Measurements from ENCODE around the gene ARL2. TPM values are rescaled to one million over a fixed set of nuclear protein-coding genes. Genes with fewer than 3 reads are reported as not detected.
A peak's percentile ranks its signal among the peaks of the same experiment; 100 is the strongest.

The ARL2 gene
- polyA plus RNA-seq, 3 donors: 34.3 to 40.4 (median 34.4) TPM

DNA sequence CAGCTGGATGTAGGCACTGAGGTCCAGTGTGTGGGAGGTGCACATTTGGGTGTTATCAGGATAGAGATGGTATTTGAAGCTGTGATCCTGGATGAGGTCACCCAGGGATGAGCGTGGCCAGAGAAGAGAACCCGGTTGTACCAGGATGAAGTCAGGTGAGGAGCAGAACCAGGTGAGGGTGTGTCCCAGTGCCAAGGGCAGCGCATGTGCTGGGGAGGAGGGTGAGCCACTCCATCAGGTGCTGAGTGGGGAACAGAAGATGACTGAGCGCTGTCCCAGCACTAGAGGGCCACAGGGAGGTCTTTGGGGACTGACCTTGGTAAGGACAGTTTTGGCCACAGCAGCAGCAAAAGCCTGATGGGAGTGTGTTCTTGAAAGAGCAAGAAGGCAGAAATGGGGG, 2.7 kb downstream of the ARL2 start:
- H3K36me3 ChIP-seq (replicated peaks in 1 of 2; ENCODE audit: control insufficient read depth in 1 of 2, insufficient read depth in 2 of 2, low read length in 2 of 2): peaks cover 17 to 36% of the 10 kb centered on the region in 2 donors
- Mint-ChIP-seq H3K4me3 (no peak overlapping the region), H3K4me1 (peaks cover 37% of the 10 kb centered on the region), H3K27me3 (ENCODE audit: low read depth in 3 of 3) (no peaks in the 10 kb centered on the region), H3K36me3 (peaks cover 29 to 46% of the 10 kb centered on the region in 2 donors), H3K27ac (peak overlapping the region in 1 of 7 donors; percentile 25), H3K9me3 (peaks cover 0 to 5% (median 0%) of the 10 kb centered on the region in 7 donors)
- peak overlapping the region in 1 of 2 donors; percentile 24 for H3K27ac ChIP-seq (ENCODE audit: low read depth in 1 of 2, low read length in 2 of 2)
- H3K9me3 ChIP-seq (replicated peaks in 1 of 2; ENCODE audit: control insufficient read depth in 1 of 2, insufficient read depth in 1 of 2, low read length in 2 of 2): no peaks in the 10 kb centered on the region
- no peak overlapping the region for H3K4me2 ChIP-seq (replicated peaks; ENCODE audit: extremely low read depth, low read length, poor library complexity, severe bottlenecking)
- DNase-seq: no peak
- 94% methylated on average over 4 of the region's 4 CpGs for WGBS (ENCODE audit: insufficient coverage)
- peaks cover 37% of the 10 kb centered on the region for H3K79me2 ChIP-seq (ENCODE audit: insufficient read depth, low read length)
- no peak overlapping the region for H2AFZ ChIP-seq (ENCODE audit: insufficient read depth, low read depth, low read length, poor library complexity, severe bottlenecking)
- H3K4me1 ChIP-seq (ENCODE audit: control insufficient read depth in 1 of 2, insufficient read depth in 2 of 2, low read length in 2 of 2): peaks cover 21 to 35% of the 10 kb centered on the region in 2 donors
- no peak overlapping the region for H3K9ac ChIP-seq (ENCODE audit: insufficient read depth, low read length, poor library complexity, severe bottlenecking)
- no peaks in the 10 kb centered on the region for H3K27me3 ChIP-seq (ENCODE audit: control insufficient read depth in 2 of 2, insufficient read depth in 2 of 2, low read length in 2 of 2)
- TF ChIP-seq, protein P1, sequence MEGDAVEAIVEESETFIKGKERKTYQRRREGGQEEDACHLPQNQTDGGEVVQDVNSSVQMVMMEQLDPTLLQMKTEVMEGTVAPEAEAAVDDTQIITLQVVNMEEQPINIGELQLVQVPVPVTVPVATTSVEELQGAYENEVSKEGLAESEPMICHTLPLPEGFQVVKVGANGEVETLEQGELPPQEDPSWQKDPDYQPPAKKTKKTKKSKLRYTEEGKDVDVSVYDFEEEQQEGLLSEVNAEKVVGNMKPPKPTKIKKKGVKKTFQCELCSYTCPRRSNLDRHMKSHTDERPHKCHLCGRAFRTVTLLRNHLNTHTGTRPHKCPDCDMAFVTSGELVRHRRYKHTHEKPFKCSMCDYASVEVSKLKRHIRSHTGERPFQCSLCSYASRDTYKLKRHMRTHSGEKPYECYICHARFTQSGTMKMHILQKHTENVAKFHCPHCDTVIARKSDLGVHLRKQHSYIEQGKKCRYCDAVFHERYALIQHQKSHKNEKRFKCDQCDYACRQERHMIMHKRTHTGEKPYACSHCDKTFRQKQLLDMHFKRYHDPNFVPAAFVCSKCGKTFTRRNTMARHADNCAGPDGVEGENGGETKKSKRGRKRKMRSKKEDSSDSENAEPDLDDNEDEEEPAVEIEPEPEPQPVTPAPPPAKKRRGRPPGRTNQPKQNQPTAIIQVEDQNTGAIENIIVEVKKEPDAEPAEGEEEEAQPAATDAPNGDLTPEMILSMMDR (IDR thresholded peaks at IDR 0.05): no peak
- H4K20me1 ChIP-seq (ENCODE audit: insufficient read depth, low read length): peaks cover 10% of the 10 kb centered on the region
- no peak overlapping the region for H3K4me3 ChIP-seq (replicated peaks in 1 of 3; ENCODE audit: low read depth in 2 of 3, low read length in 3 of 3)
- intact Hi-C loops (cut with micrococcal nuclease): loop anchor here in 1 of 2 donors (10.0 kb wide), 1 partner anchor 172 kb away; the partner anchor contains the start of gene CDC42BPG

DNA sequence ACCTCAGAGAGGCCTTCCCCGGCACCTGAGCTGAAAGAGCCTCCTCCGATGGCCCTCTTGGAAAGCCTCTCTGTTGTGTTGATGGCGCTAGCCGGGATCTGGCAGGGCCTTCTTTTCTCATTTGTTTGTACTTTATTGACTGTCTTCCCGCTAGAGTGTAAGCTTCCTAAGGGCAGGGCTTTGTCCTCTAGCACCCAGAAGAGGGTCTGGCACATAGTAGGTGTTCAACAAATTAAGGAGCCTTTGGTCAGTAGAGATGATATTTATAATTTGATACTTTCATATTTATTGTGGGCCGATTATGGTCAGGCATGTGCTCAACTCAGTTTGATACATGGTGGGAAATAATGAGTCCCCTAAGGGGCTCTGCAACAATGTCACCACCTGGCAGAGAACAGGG, 4.0 kb downstream of the ARL2 start:
- Histone ChIP-seq H3K9ac (ENCODE audit: insufficient read depth, low read length, poor library complexity, severe bottlenecking) (no peak overlapping the region), H3K27ac (ENCODE audit: low read depth in 1 of 2, low read length in 2 of 2) (no peak overlapping the region), H3K9me3 (replicated peaks in 1 of 2; ENCODE audit: control insufficient read depth in 1 of 2, insufficient read depth in 1 of 2, low read length in 2 of 2) (no peaks in the 10 kb centered on the region), H3K36me3 (replicated peaks in 1 of 2; ENCODE audit: control insufficient read depth in 1 of 2, insufficient read depth in 2 of 2, low read length in 2 of 2) (peaks cover 22 to 40% of the 10 kb centered on the region in 2 donors), H4K20me1 (ENCODE audit: insufficient read depth, low read length) (peaks cover 10% of the 10 kb centered on the region), H3K79me2 (ENCODE audit: insufficient read depth, low read length) (peaks cover 37% of the 10 kb centered on the region), H3K4me2 (replicated peaks; ENCODE audit: extremely low read depth, low read length, poor library complexity, severe bottlenecking) (no peak overlapping the region), H2AFZ (ENCODE audit: insufficient read depth, low read depth, low read length, poor library complexity, severe bottlenecking) (no peak overlapping the region), H3K4me1 (ENCODE audit: control insufficient read depth in 1 of 2, insufficient read depth in 2 of 2, low read length in 2 of 2) (peaks cover 20 to 40% of the 10 kb centered on the region in 2 donors), H3K27me3 (ENCODE audit: control insufficient read depth in 2 of 2, insufficient read depth in 2 of 2, low read length in 2 of 2) (no peaks in the 10 kb centered on the region), H3K4me3 (replicated peaks in 1 of 3; ENCODE audit: low read depth in 2 of 3, low read length in 3 of 3) (no peak overlapping the region)
- TF ChIP-seq, protein P1 (IDR thresholded peaks at IDR 0.05): no peak
- Mint-ChIP-seq H3K27ac (peak overlapping the region in 1 of 7 donors; percentile 50), H3K4me1 (peaks cover 44% of the 10 kb centered on the region), H3K36me3 (peaks cover 34 to 53% of the 10 kb centered on the region in 2 donors), H3K4me3 (no peak overlapping the region), H3K9me3 (peaks cover 0 to 9% (median 0%) of the 10 kb centered on the region in 7 donors), H3K27me3 (ENCODE audit: low read depth in 3 of 3) (no peaks in the 10 kb centered on the region)
- WGBS (ENCODE audit: insufficient coverage): 100% methylated on average over 2 of the region's 6 CpGs
- intact Hi-C loops (cut with micrococcal nuclease): loop anchor here in 1 of 2 donors (10.0 kb wide), 1 partner anchor 173 kb away; the partner anchor contains the start of gene CDC42BPG
- DNase-seq: no peak
